Loucy (cell line): ENCODE measurements around the gene TNFRSF14.

ENCODE experiments used
- CTCF ChIP-seq: fragments of 200-600 bp; sonication (generic); conservative IDR thresholded peaks from 2 replicates; pipeline ENCODE4 v1.5.1; 2014; ENCODE audit warnings: mild to moderate bottlenecking, antibody characterized with exemption, low read length
- EZH2phosphoT487 ChIP-seq: fragments of 200-600 bp; IDR thresholded peaks from 2 replicates; pipeline ENCODE4 v1.6.1; 2018; ENCODE audit warnings: antibody characterized with exemption, mild to moderate bottlenecking, moderate library complexity, borderline replicate concordance

- TF ChIP-seq CTCF (no peak), EZH2phosphoT487 (no peak)
These were observed 19.9 kb downstream of the TNFRSF14 start for GRCh38 chr1:2575801-2576663.
